HepG2 (cell line): ENCODE measurements around the gene PUS7. TPM values are rescaled to one million over a fixed set of nuclear protein-coding genes. Genes with fewer than 3 reads are reported as not detected.

Experiments
- AGO2 ChIP-seq: fragments of 200-400 bp; formaldehyde crosslinking; optimal IDR thresholded peaks from 2 replicates; pipeline ENCODE3; 2017; ENCODE audit warnings: mild to moderate bottlenecking, low read depth, low read length, moderate library complexity
- ARID3A ChIP-seq: IDR thresholded peaks from 2 replicates; pipeline ENCODE4 v1.6.1; 2012; ENCODE audit warnings: low read depth, low read length, improper control_type of control experiment
- KDM2A ChIP-seq: sonication (generic); formaldehyde crosslinking; IDR thresholded peaks from 2 replicates; pipeline ENCODE4 v1.4.0; 2020; ENCODE audit warnings: low read depth, missing genetic modification reagents, borderline replicate concordance
- MEIS1 ChIP-seq: sonication (generic); formaldehyde crosslinking; IDR thresholded peaks from 2 replicates; pipeline ENCODE4 v1.9.0; 2021; ENCODE audit warnings: mild to moderate bottlenecking, missing genetic modification reagents, moderate library complexity, borderline replicate concordance
- MTA1 ChIP-seq: sonication (generic); formaldehyde crosslinking; IDR thresholded peaks from 2 replicates; pipeline ENCODE4 v1.4.0; 2020; ENCODE audit warnings: missing genetic modification reagents, mild to moderate bottlenecking, borderline replicate concordance
- MTF1 ChIP-seq: sonication (generic); formaldehyde crosslinking; IDR thresholded peaks from 2 replicates; pipeline ENCODE4 v1.5.0; 2020; ENCODE audit warnings: missing genetic modification reagents
- ZNF33B ChIP-seq: sonication (generic); formaldehyde crosslinking; IDR thresholded peaks from 2 replicates; pipeline ENCODE4 v1.5.1; 2020; ENCODE audit warnings: mild to moderate bottlenecking, missing genetic modification reagents
- ZNF569 ChIP-seq: sonication (generic); formaldehyde crosslinking; IDR thresholded peaks from 2 replicates; pipeline ENCODE4 v1.5.0; 2020; ENCODE audit warnings: mild to moderate bottlenecking, missing genetic modification reagents, moderate library complexity, borderline replicate concordance
- ZNF713 ChIP-seq: sonication (generic); formaldehyde crosslinking; IDR thresholded peaks from 2 replicates; pipeline ENCODE4 v1.4.0; 2020; ENCODE audit warnings: mild to moderate bottlenecking, missing genetic modification reagents
- polyA plus RNA-seq, 8 experiments: library from polyadenylated mRNA; depleted of rRNA in 3 of 8; stranded (reverse) in 7 of 8; unstranded in 1 of 8; fragments of >200 nt; fragmentation: Illumina TruSeq in 4 of 8; extraction: Trizol in 4 of 8; gene quantifications; 2 replicates each; pipeline versions ENCODE4 v1.2.1 to v1.2.3, GENCODE V29; 2011 to 2016; ENCODE audit warnings: low read depth in 4 of 8, missing spikeins in 1 of 8, mixed read lengths in 1 of 8; ENCODE audit not compliant: insufficient read depth in 1 of 8
- total RNA-seq, 5 experiments: library from RNA; depleted of rRNA; stranded (reverse); fragments of >200 nt; fragmentation: Illumina TruSeq; extraction: Trizol; gene quantifications; 2 replicates each; pipeline ENCODE4 v1.2.3, GENCODE V29; 2016; ENCODE audit warnings: low read depth in 1 of 5
- TF ChIP-seq, protein P1 (sequence below): IDR thresholded peaks from 2 replicates; pipeline ENCODE4 v1.6.1; 2016; ENCODE audit warnings: missing biosample characterization, missing genetic modification reagents, low read depth
- TF ChIP-seq, protein P2 (sequence below): IDR thresholded peaks from 2 replicates; pipeline ENCODE4 v1.6.1; 2016
- TF ChIP-seq, protein P3 (sequence below): sonication (generic); formaldehyde crosslinking; IDR thresholded peaks from 2 replicates; pipeline ENCODE4 v1.4.0; 2020; ENCODE audit warnings: missing genetic modification reagents
- TF ChIP-seq, protein P4 (sequence below): IDR thresholded peaks from 2 replicates; pipeline ENCODE4 v1.6.1; 2018; ENCODE audit warnings: missing genetic modification reagents, mild to moderate bottlenecking, missing compliant biosample characterization

PUS7 gene
- total and polyA plus RNA-seq, 2 of the 13 experiments (the other 11 are each of a cell fraction or from before 2014, with no cell fraction given): 14.4 to 41.2 TPM

GRCh38 chr7:105531792-105532671, 10.0 kb upstream of the PUS7 start, which contains the start of gene RINT1 (continued):
- TF ChIP-seq, protein P1, sequence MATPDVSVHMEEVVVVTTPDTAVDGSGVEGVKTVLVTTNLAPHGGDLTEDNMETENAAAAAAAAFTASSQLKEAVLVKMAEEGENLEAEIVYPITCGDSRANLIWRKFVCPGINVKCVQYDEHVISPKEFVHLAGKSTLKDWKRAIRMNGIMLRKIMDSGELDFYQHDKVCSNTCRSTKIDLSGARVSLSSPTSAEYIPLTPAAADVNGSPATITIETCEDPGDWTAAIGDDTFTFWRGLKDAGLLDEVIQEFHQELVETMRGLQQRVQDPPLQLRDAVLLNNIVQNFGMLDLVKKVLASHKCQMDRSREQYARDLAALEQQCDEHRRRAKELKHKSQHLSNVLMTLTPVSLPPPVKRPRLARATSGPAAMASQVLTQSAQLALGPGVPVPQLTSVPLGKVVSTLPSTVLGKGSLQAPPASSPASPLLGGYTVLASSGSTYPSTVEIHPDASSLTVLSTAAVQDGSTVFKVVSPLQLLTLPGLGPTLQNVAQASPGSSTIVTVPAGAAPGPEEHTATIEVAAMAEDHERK (CRISPR knock-in tag): peak; percentile 41; the same call in 1 of the 2 replicates
- TF ChIP-seq ARID3A: peak; percentile 54; the same call in 1 of the 2 replicates
- TF ChIP-seq MEIS1 (CRISPR knock-in tag): peak; percentile 59
- TF ChIP-seq, protein P2, sequence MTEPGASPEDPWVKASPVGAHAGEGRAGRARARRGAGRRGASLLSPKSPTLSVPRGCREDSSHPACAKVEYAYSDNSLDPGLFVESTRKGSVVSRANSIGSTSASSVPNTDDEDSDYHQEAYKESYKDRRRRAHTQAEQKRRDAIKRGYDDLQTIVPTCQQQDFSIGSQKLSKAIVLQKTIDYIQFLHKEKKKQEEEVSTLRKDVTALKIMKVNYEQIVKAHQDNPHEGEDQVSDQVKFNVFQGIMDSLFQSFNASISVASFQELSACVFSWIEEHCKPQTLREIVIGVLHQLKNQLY: peak; percentile 58
- peak; percentile 23 for TF ChIP-seq AGO2
- TF ChIP-seq, protein P3, sequence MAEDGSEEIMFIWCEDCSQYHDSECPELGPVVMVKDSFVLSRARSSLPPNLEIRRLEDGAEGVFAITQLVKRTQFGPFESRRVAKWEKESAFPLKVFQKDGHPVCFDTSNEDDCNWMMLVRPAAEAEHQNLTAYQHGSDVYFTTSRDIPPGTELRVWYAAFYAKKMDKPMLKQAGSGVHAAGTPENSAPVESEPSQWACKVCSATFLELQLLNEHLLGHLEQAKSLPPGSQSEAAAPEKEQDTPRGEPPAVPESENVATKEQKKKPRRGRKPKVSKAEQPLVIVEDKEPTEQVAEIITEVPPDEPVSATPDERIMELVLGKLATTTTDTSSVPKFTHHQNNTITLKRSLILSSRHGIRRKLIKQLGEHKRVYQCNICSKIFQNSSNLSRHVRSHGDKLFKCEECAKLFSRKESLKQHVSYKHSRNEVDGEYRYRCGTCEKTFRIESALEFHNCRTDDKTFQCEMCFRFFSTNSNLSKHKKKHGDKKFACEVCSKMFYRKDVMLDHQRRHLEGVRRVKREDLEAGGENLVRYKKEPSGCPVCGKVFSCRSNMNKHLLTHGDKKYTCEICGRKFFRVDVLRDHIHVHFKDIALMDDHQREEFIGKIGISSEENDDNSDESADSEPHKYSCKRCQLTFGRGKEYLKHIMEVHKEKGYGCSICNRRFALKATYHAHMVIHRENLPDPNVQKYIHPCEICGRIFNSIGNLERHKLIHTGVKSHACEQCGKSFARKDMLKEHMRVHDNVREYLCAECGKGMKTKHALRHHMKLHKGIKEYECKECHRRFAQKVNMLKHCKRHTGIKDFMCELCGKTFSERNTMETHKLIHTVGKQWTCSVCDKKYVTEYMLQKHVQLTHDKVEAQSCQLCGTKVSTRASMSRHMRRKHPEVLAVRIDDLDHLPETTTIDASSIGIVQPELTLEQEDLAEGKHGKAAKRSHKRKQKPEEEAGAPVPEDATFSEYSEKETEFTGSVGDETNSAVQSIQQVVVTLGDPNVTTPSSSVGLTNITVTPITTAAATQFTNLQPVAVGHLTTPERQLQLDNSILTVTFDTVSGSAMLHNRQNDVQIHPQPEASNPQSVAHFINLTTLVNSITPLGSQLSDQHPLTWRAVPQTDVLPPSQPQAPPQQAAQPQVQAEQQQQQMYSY (CRISPR knock-in tag): no peak
- TF ChIP-seq MTA1 (CRISPR knock-in tag): peak; percentile 85; the same call in 1 of the 2 replicates
- TF ChIP-seq KDM2A (CRISPR knock-in tag): peak; percentile 95
- TF ChIP-seq ZNF569: no peak
- no peak for TF ChIP-seq MTF1 (CRISPR knock-in tag)
- peak; percentile 77; the same call in 1 of the 2 replicates for TF ChIP-seq ZNF33B (CRISPR knock-in tag)
- 0 out of 2 replicates have a peak, but pooled peaks have one; percentile 71 for TF ChIP-seq ZNF713 (CRISPR knock-in tag)
- TF ChIP-seq, protein P4, sequence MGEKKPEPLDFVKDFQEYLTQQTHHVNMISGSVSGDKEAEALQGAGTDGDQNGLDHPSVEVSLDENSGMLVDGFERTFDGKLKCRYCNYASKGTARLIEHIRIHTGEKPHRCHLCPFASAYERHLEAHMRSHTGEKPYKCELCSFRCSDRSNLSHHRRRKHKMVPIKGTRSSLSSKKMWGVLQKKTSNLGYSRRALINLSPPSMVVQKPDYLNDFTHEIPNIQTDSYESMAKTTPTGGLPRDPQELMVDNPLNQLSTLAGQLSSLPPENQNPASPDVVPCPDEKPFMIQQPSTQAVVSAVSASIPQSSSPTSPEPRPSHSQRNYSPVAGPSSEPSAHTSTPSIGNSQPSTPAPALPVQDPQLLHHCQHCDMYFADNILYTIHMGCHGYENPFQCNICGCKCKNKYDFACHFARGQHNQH (CRISPR knock-in tag): peak; percentile 88
